Body of pancreas (tissue), 4 donors: ENCODE results near the gene CPSF4L.

ENCODE experiments used
- CTCF ChIP-seq, 7 experiments: fragments of 450-650 bp in 4 of 7; fragments of 200-600 bp in 3 of 7; sonication (generic) in 3 of 7; IDR thresholded peaks; one replicate each; pipeline ENCODE4 v1.5.1; 2016 to 2019; ENCODE audit warnings: antibody characterized with exemption in 7 of 7
- POLR2A ChIP-seq, 3 donors: fragments of 450-650 bp; IDR thresholded peaks; one replicate each; pipeline ENCODE4 v1.6.1; 2016; ENCODE audit warnings: antibody characterized with exemption in 3 of 3, mild to moderate bottlenecking in 2 of 3

DNA sequence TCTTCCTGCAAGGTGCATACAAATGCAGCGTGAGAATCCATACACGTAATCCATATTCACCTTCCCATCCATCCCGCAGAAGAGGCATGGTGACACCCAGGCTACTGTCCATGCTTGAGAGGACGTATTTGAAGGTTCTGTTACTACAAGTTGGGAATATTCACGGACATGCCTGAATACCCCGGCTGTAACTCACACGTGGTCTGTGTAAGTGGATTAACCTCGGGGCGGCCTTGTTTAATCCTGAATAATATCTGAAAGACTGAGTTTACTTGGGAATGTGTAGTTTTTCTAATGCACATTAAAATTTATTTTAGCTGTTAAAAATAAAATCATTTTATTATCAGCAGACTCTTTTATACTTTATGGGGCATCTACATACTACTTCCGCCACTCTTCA is 13.1 kb downstream of the CPSF4L start:
- TF ChIP-seq CTCF (IDR thresholded peaks at IDR 0.05) (no peak), POLR2A (IDR thresholded peaks at IDR 0.05) (no peak)
